Spleen (tissue), 11 donors: Measurements from ENCODE around the gene LRPPRC. TPM values are rescaled to one million over a fixed set of nuclear protein-coding genes. Genes with fewer than 3 reads are reported as not detected.

Experiments used
- DNase-seq: peaks from one replicate; pipeline ENCODE4 v3.0.0-alpha.2; 2020
- H3K27ac ChIP-seq, 8 donors: fragments of 200-600 bp; sonication (generic) in 7 of 8; 1 replicate in 4 of 8; 2 replicates in 4 of 8; pipeline versions ENCODE4 v1.5.0 to v1.8.0; 2016 to 2021; ENCODE audit warnings: inconsistent platforms in 4 of 8, mild to moderate bottlenecking in 4 of 8, moderate library complexity in 1 of 8
- H3K27me3 ChIP-seq, 7 donors: fragments of 200-600 bp; sonication (generic) in 6 of 7; replicated peaks in 1 of 7; 1 replicate in 4 of 7; 2 replicates in 3 of 7; pipeline versions ENCODE4 v1.5.0 to v1.8.0; 2016 to 2021; ENCODE audit warnings: inconsistent platforms in 3 of 7, mild to moderate bottlenecking in 1 of 7
- H3K36me3 ChIP-seq, 6 donors: fragments of 200-600 bp; sonication (generic) in 5 of 6; 1 replicate in 4 of 6; 2 replicates in 2 of 6; pipeline versions ENCODE4 v1.5.0 to v1.8.0; 2016 to 2021; ENCODE audit warnings: inconsistent platforms in 2 of 6
- H3K4me1 ChIP-seq, 6 donors: fragments of 200-600 bp; sonication (generic) in 5 of 6; 1 replicate in 3 of 6; 2 replicates in 3 of 6; pipeline versions ENCODE4 v1.5.0 to v1.8.0; 2016 to 2021; ENCODE audit warnings: inconsistent platforms in 3 of 6
- H3K4me3 ChIP-seq, 8 donors: fragments of 200-600 bp; sonication (generic) in 7 of 8; 1 replicate in 4 of 8; 2 replicates in 4 of 8; pipeline versions ENCODE4 v1.5.0 to v1.8.0; 2016 to 2021; ENCODE audit warnings: inconsistent platforms in 4 of 8, mild to moderate bottlenecking in 4 of 8, moderate library complexity in 2 of 8
- H3K9me3 ChIP-seq, 8 donors: fragments of 200-600 bp; sonication (generic) in 7 of 8; 1 replicate in 4 of 8; 2 replicates in 4 of 8; pipeline versions ENCODE4 v1.5.0 to v1.8.0; 2016 to 2021; ENCODE audit warnings: inconsistent platforms in 4 of 8
- POLR2A ChIP-seq, 3 donors: fragments of 450-650 bp; IDR thresholded peaks; one replicate each; pipeline ENCODE4 v1.5.1; 2017; ENCODE audit warnings: antibody characterized with exemption in 3 of 3, mild to moderate bottlenecking in 1 of 3
- POLR2AphosphoS5 ChIP-seq, 3 donors: sonication (generic); formaldehyde crosslinking; IDR thresholded peaks; one replicate each; pipeline ENCODE4 v1.5.1; 2017; ENCODE audit warnings: antibody characterized with exemption in 3 of 3
- WGBS, 5 donors: extraction: QIAGEN DNeasy Blood & Tissue Kit in 3 of 5; methylation state at CpG; one replicate each; pipeline versions ENCODE4 v1.1.5 to v1.1.7; 2013 to 2018; 5-methylcytosine and 5-hydroxymethylcytosine counted together
- intact Hi-C: fragments of 100-400 bp; cut with DNase I; formaldehyde crosslinking; loops from one replicate; pipeline ENCODE4 v1.15.0; 2023; ENCODE audit warnings: low total_unique reads
- polyA plus RNA-seq, 3 donors: library from polyadenylated mRNA; stranded (reverse); fragments of 200-250 nt; gene quantifications; one replicate each; pipeline ENCODE4 v1.2.1, GENCODE V29; 2013
- total RNA-seq, 7 donors: library from RNA; depleted of rRNA in 3 of 7; stranded (reverse); fragments of >200 nt in 3 of 7; fragmentation: NEBNext Ultra II Directional in 4 of 7; extraction: Animal tissue kit (Norgen Biotek cat#: 25700) in 4 of 7; gene quantifications; one replicate each; pipeline versions ENCODE4 v1.1.0 to v1.2.1, GENCODE V29; 2016 to 2021
- TF ChIP-seq, protein P1 (sequence below), 11 experiments: fragments of 200-600 bp in 7 of 11; fragments of 450-650 bp in 4 of 11; sonication (generic) in 4 of 11; IDR thresholded peaks in 8 of 11; conservative IDR thresholded peaks in 3 of 11; 1 replicate in 7 of 11; 2 replicates in 4 of 11; pipeline versions ENCODE4 v1.4.0 to v1.8.0; 2016 to 2021; ENCODE audit warnings: antibody characterized with exemption in 11 of 11, inconsistent platforms in 4 of 11, mild to moderate bottlenecking in 1 of 11
- donor health status: healthy with polysubstance abuse.
- donor health status: DM: no; HTN: no; CAD: no; lungs with moderate emphysema.
- donor health status: DM: no; HTN: no; CAD: no.
- donor health status: Bipolar disorder and iron deficiency.
- donor health status: healthy.
- donor health status: DM: no; HTN: no; CAD: no.
- donor health status: DM: yes; HTN: yes; CAD: no.

Gene LRPPRC
- total and polyA plus RNA-seq, 10 donors: 25.0 to 72.5 (median 57.1) TPM

DNA sequence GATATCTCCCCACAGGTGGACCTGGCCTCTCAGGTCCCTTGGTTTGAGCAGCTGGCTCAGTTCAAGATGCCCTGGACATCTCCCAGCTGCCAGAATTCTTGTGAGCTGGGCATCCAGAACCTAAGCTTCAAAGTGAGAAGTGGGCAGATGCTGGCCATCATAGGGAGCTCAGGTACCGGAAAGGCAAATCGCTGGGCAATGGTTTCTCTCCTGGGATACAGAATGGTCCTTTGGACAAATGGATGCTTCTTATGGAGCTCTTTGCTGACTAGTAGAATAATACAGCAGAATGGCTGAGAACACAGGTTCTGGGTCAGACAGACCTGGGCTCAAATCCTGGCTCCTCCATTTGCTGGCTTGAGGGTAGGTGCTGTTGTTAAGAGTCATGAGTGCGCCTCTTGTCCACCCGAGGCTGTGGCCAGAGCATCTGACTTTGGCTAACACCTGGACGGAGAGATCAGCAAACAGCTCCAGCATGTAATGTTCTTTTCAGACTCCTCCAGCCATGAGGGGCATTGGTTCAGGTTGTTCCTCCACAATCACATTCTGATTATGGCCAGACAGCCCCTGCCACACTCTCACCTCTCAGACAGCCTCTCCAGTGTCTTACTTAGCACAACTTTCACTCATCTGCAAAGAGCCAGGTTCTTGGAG, 149.5 kb downstream of the LRPPRC start:
- Histone ChIP-seq H3K36me3 (no peaks in the 10 kb centered on the region), H3K27me3 (peaks cover 0 to 4% (median 0%) of the 10 kb centered on the region in 7 donors), H3K27ac (no peak overlapping the region), H3K4me1 (no peaks in the 10 kb centered on the region), H3K4me3 (no peak overlapping the region), H3K9me3 (no peaks in the 10 kb centered on the region)
- TF ChIP-seq POLR2AphosphoS5 (IDR thresholded peaks at IDR 0.05): no peak
- TF ChIP-seq, protein P1, sequence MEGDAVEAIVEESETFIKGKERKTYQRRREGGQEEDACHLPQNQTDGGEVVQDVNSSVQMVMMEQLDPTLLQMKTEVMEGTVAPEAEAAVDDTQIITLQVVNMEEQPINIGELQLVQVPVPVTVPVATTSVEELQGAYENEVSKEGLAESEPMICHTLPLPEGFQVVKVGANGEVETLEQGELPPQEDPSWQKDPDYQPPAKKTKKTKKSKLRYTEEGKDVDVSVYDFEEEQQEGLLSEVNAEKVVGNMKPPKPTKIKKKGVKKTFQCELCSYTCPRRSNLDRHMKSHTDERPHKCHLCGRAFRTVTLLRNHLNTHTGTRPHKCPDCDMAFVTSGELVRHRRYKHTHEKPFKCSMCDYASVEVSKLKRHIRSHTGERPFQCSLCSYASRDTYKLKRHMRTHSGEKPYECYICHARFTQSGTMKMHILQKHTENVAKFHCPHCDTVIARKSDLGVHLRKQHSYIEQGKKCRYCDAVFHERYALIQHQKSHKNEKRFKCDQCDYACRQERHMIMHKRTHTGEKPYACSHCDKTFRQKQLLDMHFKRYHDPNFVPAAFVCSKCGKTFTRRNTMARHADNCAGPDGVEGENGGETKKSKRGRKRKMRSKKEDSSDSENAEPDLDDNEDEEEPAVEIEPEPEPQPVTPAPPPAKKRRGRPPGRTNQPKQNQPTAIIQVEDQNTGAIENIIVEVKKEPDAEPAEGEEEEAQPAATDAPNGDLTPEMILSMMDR (IDR thresholded peaks at IDR 0.05 in 8 of 11, conservative IDR thresholded peaks at IDR 0.05 in 3 of 11): no peak
- no peak for TF ChIP-seq POLR2A (IDR thresholded peaks at IDR 0.05)
- peak; percentile 48 for DNase-seq
- WGBS, 5 donors: 87 to 100% (median 94%) methylated on average over 3 to 5 of the region's 5 CpGs
- intact Hi-C loops: no loop called here

DNA sequence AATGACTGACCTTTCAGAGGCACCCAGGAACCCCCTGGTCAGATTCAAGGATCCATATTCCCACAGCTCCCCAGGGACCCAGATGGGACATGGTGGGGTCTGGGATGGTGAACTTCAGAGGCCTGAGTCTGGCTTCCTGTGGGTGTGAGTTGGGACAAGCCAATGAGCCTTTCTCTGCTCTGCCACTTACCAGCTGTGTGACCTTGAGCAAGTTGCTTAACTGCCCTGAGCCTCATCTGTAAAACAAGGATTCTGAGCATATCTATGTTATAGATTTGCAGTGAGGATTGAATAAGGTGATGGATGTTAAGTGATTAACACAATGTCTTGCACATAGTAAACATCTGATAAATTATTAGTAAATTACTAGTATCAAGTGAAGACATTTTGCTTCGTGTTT, 150.6 kb downstream of the LRPPRC start:
- TF ChIP-seq POLR2AphosphoS5 (IDR thresholded peaks at IDR 0.05): no peak
- no peak for TF ChIP-seq POLR2A (IDR thresholded peaks at IDR 0.05)
- TF ChIP-seq, protein P1 (IDR thresholded peaks at IDR 0.05 in 8 of 11, conservative IDR thresholded peaks at IDR 0.05 in 3 of 11): no peak
- H3K9me3 ChIP-seq: no peaks in the 10 kb centered on the region
- H3K27ac ChIP-seq: no peak overlapping the region
- H3K36me3 ChIP-seq: no peaks in the 10 kb centered on the region
- peak; percentile 12 for DNase-seq
- H3K4me1 ChIP-seq: no peaks in the 10 kb centered on the region
- no peak overlapping the region for H3K4me3 ChIP-seq
- H3K27me3 ChIP-seq: no peaks in the 10 kb centered on the region
- intact Hi-C loops: no loop called here
- WGBS, 5 donors: 64 to 97% (median 78%) methylated on average over 1 of the region's 1 CpG

DNA sequence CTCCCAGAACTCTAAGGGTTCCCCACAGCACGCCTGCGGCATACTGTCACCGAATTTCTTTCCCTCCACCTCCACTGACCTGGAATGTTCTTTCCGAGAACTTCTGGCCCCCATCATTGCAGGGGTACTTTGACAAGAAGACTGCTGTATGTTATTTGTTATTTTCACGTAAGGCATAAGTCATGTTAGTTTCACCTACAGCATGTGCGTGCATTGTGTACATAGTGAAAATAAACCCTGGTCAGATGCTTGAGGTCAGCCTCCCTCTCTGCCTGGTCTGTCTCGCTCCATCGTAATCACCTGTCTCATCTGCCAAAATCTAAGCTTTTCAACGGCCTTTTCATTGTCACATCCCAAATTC, 152.9 kb downstream of the LRPPRC start:
- TF ChIP-seq POLR2AphosphoS5 (IDR thresholded peaks at IDR 0.05): no peak
- no peak for TF ChIP-seq POLR2A (IDR thresholded peaks at IDR 0.05)
- TF ChIP-seq, protein P1 (IDR thresholded peaks at IDR 0.05 in 8 of 11, conservative IDR thresholded peaks at IDR 0.05 in 3 of 11): no peak
- Histone ChIP-seq H3K27ac (no peak overlapping the region), H3K36me3 (no peaks in the 10 kb centered on the region), H3K9me3 (no peaks in the 10 kb centered on the region), H3K27me3 (no peaks in the 10 kb centered on the region), H3K4me3 (no peak overlapping the region), H3K4me1 (no peaks in the 10 kb centered on the region)
- 84 to 94% (median 92%) methylated on average over 9 of the region's 9 CpGs for WGBS, 5 donors
- no peak for DNase-seq
- intact Hi-C loops: no loop called here

DNA sequence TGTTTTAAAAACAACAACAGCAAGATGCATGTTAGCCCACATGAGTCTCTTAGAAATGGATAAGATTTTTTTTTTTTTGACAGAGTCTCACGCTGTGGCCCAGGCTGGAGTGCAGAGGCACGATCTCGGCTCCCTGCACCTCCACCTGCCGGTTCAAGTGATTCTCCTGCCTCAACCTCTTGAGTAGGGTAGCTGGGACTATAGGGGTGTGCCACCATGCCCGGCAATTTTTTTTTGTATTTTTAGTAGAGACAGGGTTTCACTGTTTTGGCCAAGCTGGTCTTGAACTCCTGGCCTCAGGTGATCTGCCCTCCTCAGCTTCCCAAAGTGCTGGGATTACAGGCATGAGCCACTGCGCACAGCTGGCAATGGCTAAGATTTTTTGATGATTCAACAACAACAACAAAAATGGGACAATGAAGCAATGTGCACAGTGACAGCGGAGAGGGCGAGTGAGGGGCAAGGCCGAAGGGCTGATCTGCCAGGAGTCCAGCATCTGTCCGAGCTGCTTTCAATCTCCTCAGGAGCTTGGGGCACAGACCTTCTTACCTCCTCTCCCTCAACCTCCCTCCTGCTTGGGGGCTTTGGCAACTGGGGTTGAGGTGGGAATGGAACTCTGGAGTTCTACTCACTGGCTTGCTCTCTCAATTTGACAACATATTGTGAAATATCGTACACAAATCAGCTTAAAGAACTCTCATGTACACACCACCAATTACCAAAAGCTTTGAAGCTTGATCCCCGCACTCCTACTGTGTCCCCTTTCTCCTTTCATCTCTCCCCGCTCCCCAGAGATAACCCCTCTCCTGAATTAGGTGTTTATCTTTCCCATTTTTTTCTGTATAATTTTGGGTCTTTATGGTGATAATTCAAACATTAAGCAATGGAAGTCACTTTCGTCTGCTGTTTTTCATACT, 153.6 kb downstream of the LRPPRC start:
- 90 to 94% (median 90%) methylated on average over 14 of the region's 14 CpGs for WGBS, 5 donors
- Histone ChIP-seq H3K36me3 (no peaks in the 10 kb centered on the region), H3K27ac (no peak overlapping the region), H3K9me3 (no peaks in the 10 kb centered on the region), H3K4me1 (no peaks in the 10 kb centered on the region), H3K4me3 (no peak overlapping the region), H3K27me3 (no peaks in the 10 kb centered on the region)
- intact Hi-C loops: no loop called here
- no peak for TF ChIP-seq POLR2AphosphoS5 (IDR thresholded peaks at IDR 0.05)
- TF ChIP-seq, protein P1 (IDR thresholded peaks at IDR 0.05 in 8 of 11, conservative IDR thresholded peaks at IDR 0.05 in 3 of 11): no peak
- no peak for TF ChIP-seq POLR2A (IDR thresholded peaks at IDR 0.05)
- no peak for DNase-seq
